ENCODE measurements around the gene PPIL6.

Gene PPIL6

GRCh38 chr6:109342506-109342905, 97.9 kb downstream of the PPIL6 start:
- Histone ChIP-seq H3K9me3 (ENCODE audit: control insufficient read depth, insufficient read depth, low read length) (no peaks in the 10 kb centered on the region), H3K4me1 (ENCODE audit: insufficient read depth, low read length) (no peaks in the 10 kb centered on the region), H3K9ac (ENCODE audit: low read depth, low read length) (no peak overlapping the region), H3K36me3 (ENCODE audit: insufficient read depth, low read length) (no peaks in the 10 kb centered on the region)

- no peak overlapping the region for H3K9ac ChIP-seq (ENCODE audit: low read depth, low read length)
- H3K9me3 ChIP-seq (ENCODE audit: control insufficient read depth, insufficient read depth, low read length) = no peaks in the 10 kb centered on the region
- H3K36me3 ChIP-seq (ENCODE audit: insufficient read depth, low read length) = no peaks in the 10 kb centered on the region
- H3K4me1 ChIP-seq (ENCODE audit: insufficient read depth, low read length) = no peaks in the 10 kb centered on the region
Observed at GRCh38 chr6:109340811-109341210, 99.6 kb downstream of the PPIL6 start.

Measured in ES-I3 (cell line).